Heart right ventricle (tissue), 16 donors: Measurements from ENCODE around the gene ADGRL3. TPM values are rescaled to one million over a fixed set of nuclear protein-coding genes. Genes with fewer than 3 reads are reported as not detected.

Source experiments
- ATAC-seq, 8 donors: fragments of 200-7000 bp; cut with Tn5 transposase; one replicate each; pipeline ENCODE4 v1.9.1; 2020; ENCODE audit warnings: mild to moderate bottlenecking in 8 of 8, moderate library complexity in 8 of 8, moderate number of reproducible peaks in 1 of 8
- DNase-seq, 2 donors: peaks; one replicate each; pipeline ENCODE4 v3.0.0-alpha.2; 2020
- H3K27ac ChIP-seq, 10 donors: fragments of 200-600 bp; sonication (generic) in 2 of 10; one replicate each; pipeline versions ENCODE4 v1.5.0 to v1.8.0; 2020 to 2022; ENCODE audit warnings: mild to moderate bottlenecking in 3 of 10
- H3K27me3 ChIP-seq, 7 donors: fragments of 200-600 bp; one replicate each; pipeline ENCODE4 v1.8.0; 2021 to 2022; ENCODE audit warnings: mild to moderate bottlenecking in 2 of 7
- H3K36me3 ChIP-seq, 9 donors: fragments of 200-600 bp; sonication (generic) in 1 of 9; one replicate each; pipeline versions ENCODE4 v1.5.0 to v1.8.0; 2020 to 2022; ENCODE audit warnings: mild to moderate bottlenecking in 2 of 9
- H3K4me1 ChIP-seq, 9 donors: fragments of 200-600 bp; sonication (generic) in 1 of 9; one replicate each; pipeline versions ENCODE4 v1.5.0 to v1.8.0; 2020 to 2022; ENCODE audit warnings: mild to moderate bottlenecking in 4 of 9
- H3K4me3 ChIP-seq, 10 donors: fragments of 200-600 bp; sonication (generic) in 2 of 10; one replicate each; pipeline versions ENCODE4 v1.5.0 to v1.8.0; 2020 to 2022; ENCODE audit warnings: mild to moderate bottlenecking in 7 of 10, moderate library complexity in 2 of 10
- H3K9me3 ChIP-seq, 11 donors: fragments of 200-600 bp in 10 of 11; sonication (generic) in 2 of 11; one replicate each; pipeline versions ENCODE4 v1.5.0 to v1.8.0; 2013 to 2022; ENCODE audit warnings: mild to moderate bottlenecking in 2 of 11, control low read depth in 1 of 11, moderate library complexity in 1 of 11
- WGBS, 2 donors: extraction: QIAGEN DNeasy Blood & Tissue Kit; methylation state at CpG; one replicate each; pipeline ENCODE4 v1.1.7; 2013; ENCODE audit warnings: inconsistent platforms in 1 of 2; 5-methylcytosine and 5-hydroxymethylcytosine counted together
- intact Hi-C, 10 donors: fragments of 100-400 bp; cut with DNase I; formaldehyde crosslinking; loops; one replicate each; pipeline versions ENCODE4 v1.11.1 to v1.14.2; 2022
- polyA plus RNA-seq, 2 donors: library from polyadenylated mRNA; stranded (reverse); fragments of 200-250 nt; gene quantifications; one replicate each; pipeline ENCODE4 v1.2.3, GENCODE V29; 2013
- total RNA-seq, 10 donors: library from RNA; stranded (reverse); fragmentation: NEBNext Ultra II Directional in 3 of 10; extraction: Animal tissue kit (Norgen Biotek cat#: 25700) in 3 of 10; gene quantifications; one replicate each; pipeline versions ENCODE4 v1.2.1 to v1.2.4, GENCODE V29; 2021 to 2023
- TF ChIP-seq, protein P1 (sequence below), 9 donors: fragments of 200-600 bp; sonication (generic) in 2 of 9; IDR thresholded peaks; one replicate each; pipeline versions ENCODE4 v1.5.0 to v1.8.0; 2021 to 2022; ENCODE audit warnings: antibody characterized with exemption in 9 of 9, mild to moderate bottlenecking in 5 of 9, moderate library complexity in 1 of 9
- donor health status: Arrhythmogenic right ventricular cardiomyopathy.
- donor health status: ischemic (EF 13 %, LVEDD 7.1; RV severe dilation, severe dysfunction).
- donor health status: healthy with polysubstance abuse.
- donor health status: DM: no; HTN: yes; CAD: no.
- donor health status: DM: no; HTN: no; CAD: no.
- donor health status: ischemic (EF 25% LVEDD 6.9; RV normal size, moderate dysfunction).
- donor health status: ischemic (EF 25% LVEDD 5.7; RV mildly dilated, moderate dysfunction).
- donor health status: healthy.
- donor health status: DM: yes; HTN: yes; CAD: no.
- donor health status: Ischemic cardiomyopathy.
- donor health status: ischemic (EF 35%, LVEDD 5.7; RV mildly dilated, moderate dysfunction).
- donor health status: nonischemic (EF 11% LVEDD 7.7; RV severe dilation, severe dysfunction).
- donor health status: DM: yes; HTN: yes; CAD: no.
- donor health status: PGD.
- donor health status: ischemic (EF 29% LVEDD 5.4; RV normal size, mild dysfunction).
- donor health status: nonischemic (EF 23%, LVEDD 6.1; RV moderate dilation, normal function).

ADGRL3 gene
- total and polyA plus RNA-seq, 12 donors = 0.36 to 20.9 (median 4.6) TPM

DNA sequence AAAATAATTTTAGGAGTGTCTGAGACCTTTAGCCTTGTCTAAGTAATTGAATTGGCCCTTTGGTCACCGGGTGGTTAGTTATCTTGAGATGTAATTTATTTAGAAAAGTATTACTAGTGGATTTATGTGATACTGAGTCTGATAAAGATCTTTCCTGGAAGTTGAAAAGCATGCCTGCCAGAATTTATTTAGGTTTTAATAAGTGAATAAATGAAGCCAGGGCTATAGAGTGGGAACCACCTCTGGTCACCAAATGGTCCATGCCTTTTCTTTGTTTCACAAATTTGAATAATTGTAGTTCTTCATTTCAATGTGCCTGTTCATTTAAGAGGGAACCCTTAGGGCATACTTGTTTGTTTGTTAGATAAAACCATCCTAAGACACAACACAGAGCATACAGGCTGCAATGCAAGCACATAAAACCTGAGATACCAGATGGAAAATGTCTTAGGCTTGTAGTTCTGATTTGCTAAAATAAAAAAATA lies 627.8 kb downstream of the ADGRL3 start:
- Histone ChIP-seq H3K9me3 (peaks cover 0 to 4% (median 0%) of the 10 kb centered on the region in 11 donors), H3K36me3 (no peaks in the 10 kb centered on the region), H3K27me3 (no peaks in the 10 kb centered on the region), H3K4me1 (no peaks in the 10 kb centered on the region), H3K27ac (no peak overlapping the region), H3K4me3 (no peak overlapping the region)
- WGBS, 2 donors = 32 to 44% methylated on average over 1 of the region's 1 CpG
- DNase-seq (no peak), ATAC-seq (no peak)
- TF ChIP-seq, protein P1, sequence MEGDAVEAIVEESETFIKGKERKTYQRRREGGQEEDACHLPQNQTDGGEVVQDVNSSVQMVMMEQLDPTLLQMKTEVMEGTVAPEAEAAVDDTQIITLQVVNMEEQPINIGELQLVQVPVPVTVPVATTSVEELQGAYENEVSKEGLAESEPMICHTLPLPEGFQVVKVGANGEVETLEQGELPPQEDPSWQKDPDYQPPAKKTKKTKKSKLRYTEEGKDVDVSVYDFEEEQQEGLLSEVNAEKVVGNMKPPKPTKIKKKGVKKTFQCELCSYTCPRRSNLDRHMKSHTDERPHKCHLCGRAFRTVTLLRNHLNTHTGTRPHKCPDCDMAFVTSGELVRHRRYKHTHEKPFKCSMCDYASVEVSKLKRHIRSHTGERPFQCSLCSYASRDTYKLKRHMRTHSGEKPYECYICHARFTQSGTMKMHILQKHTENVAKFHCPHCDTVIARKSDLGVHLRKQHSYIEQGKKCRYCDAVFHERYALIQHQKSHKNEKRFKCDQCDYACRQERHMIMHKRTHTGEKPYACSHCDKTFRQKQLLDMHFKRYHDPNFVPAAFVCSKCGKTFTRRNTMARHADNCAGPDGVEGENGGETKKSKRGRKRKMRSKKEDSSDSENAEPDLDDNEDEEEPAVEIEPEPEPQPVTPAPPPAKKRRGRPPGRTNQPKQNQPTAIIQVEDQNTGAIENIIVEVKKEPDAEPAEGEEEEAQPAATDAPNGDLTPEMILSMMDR (IDR thresholded peaks at IDR 0.05) = no peak
- intact Hi-C loops = no loop called here

- no peaks in the 10 kb centered on the region for H3K27me3 ChIP-seq
- intact Hi-C loops = no loop called here
- 83 to 88% methylated on average over 3 of the region's 3 CpGs for WGBS, 2 donors
- no peak overlapping the region for H3K27ac ChIP-seq
- DNase-seq (no peak), ATAC-seq (no peak)
- H3K9me3 ChIP-seq = peaks cover 0 to 7% (median 0%) of the 10 kb centered on the region in 11 donors
- no peaks in the 10 kb centered on the region for H3K36me3 ChIP-seq
- no peak overlapping the region for H3K4me3 ChIP-seq
- no peaks in the 10 kb centered on the region for H3K4me1 ChIP-seq
- TF ChIP-seq, protein P1 (IDR thresholded peaks at IDR 0.05) = no peak
Measured at GRCh38 chr4:61828960-61829359, 628.8 kb downstream of the ADGRL3 start.

GRCh38 chr4:61831987-61832386 lies 631.9 kb downstream of the ADGRL3 start:
- 64 to 88% methylated on average over 1 of the region's 1 CpG for WGBS, 2 donors

GRCh38 chr4:61837395-61837794 lies 637.3 kb downstream of the ADGRL3 start:
- H3K36me3 ChIP-seq = no peaks in the 10 kb centered on the region
- 67 to 82% methylated on average over 2 of the region's 2 CpGs for WGBS, 2 donors
- no peaks in the 10 kb centered on the region for H3K4me1 ChIP-seq

More at GRCh38 chr4:61831987-61832386, 631.9 kb downstream of the ADGRL3 start:
- H3K4me1 ChIP-seq = no peaks in the 10 kb centered on the region
- TF ChIP-seq, protein P1 (IDR thresholded peaks at IDR 0.05) = no peak
- ATAC-seq (no peak), DNase-seq (no peak)
- no peak overlapping the region for H3K27ac ChIP-seq
- H3K4me3 ChIP-seq = no peak overlapping the region
- peaks cover 0 to 7% (median 0%) of the 10 kb centered on the region in 11 donors for H3K9me3 ChIP-seq
- H3K36me3 ChIP-seq = no peaks in the 10 kb centered on the region
- intact Hi-C loops = no loop called here
- H3K27me3 ChIP-seq = no peaks in the 10 kb centered on the region

More at GRCh38 chr4:61837395-61837794, 637.3 kb downstream of the ADGRL3 start:
- H3K27ac ChIP-seq = no peak overlapping the region
- no peak for ATAC-seq
- DNase-seq = no peak
- intact Hi-C loops = no loop called here
- H3K4me3 ChIP-seq = no peak overlapping the region
- TF ChIP-seq, protein P1 (IDR thresholded peaks at IDR 0.05) = no peak
- no peaks in the 10 kb centered on the region for H3K27me3 ChIP-seq
- peaks cover 0 to 7% (median 0%) of the 10 kb centered on the region in 11 donors for H3K9me3 ChIP-seq
